Uterus (tissue), 2 donors: ENCODE results near the gene COL18A1.

Experiments
- POLR2A ChIP-seq, 2 donors: fragments of 450-650 bp; IDR thresholded peaks; one replicate each; pipeline ENCODE4 v1.6.1; 2016; ENCODE audit warnings: antibody characterized with exemption in 2 of 2, mild to moderate bottlenecking in 1 of 2, moderate library complexity in 1 of 2
- TF ChIP-seq, protein P1 (sequence below), 4 experiments: fragments of 200-600 bp in 2 of 4; fragments of 450-650 bp in 2 of 4; sonication (generic) in 2 of 4; IDR thresholded peaks; one replicate each; pipeline ENCODE4 v1.5.1; 2016 to 2019; ENCODE audit warnings: antibody characterized with exemption in 4 of 4, mild to moderate bottlenecking in 2 of 4, moderate library complexity in 1 of 4

DNA sequence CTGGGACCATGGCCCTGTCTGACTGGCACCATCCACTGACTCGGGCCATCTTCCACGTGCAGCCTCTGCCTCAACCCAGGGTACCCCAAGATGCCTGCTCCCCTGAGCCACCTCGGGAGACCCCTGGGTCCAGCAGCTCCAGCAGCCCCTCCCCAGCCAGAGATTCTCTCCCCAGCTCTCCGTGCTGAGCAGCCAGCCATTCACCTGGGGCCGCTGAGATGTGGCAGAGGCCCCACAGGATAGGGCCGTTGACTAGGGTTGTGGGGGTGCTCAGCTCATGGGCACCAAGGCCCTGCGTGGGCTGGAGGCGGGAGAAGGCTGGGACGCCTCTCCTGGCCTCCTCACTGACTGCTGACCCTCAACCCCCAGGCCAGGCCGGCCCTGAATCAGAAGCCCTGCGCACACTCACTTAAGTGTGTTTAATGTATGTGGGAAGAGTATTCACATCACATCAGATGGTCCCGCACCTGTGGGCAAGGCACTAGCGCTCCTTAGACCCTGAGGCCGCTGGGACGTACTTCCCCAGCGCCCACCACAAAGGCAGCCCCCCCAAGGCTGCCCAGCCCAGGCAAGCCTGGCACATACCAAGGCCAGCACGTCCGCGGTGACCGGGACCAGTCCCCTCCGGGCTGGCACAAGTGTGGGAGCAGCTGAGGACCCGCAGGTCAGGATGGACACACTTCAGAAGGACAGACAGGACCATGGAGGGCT, 109.5 kb downstream of the COL18A1 start:
- TF ChIP-seq, protein P1, sequence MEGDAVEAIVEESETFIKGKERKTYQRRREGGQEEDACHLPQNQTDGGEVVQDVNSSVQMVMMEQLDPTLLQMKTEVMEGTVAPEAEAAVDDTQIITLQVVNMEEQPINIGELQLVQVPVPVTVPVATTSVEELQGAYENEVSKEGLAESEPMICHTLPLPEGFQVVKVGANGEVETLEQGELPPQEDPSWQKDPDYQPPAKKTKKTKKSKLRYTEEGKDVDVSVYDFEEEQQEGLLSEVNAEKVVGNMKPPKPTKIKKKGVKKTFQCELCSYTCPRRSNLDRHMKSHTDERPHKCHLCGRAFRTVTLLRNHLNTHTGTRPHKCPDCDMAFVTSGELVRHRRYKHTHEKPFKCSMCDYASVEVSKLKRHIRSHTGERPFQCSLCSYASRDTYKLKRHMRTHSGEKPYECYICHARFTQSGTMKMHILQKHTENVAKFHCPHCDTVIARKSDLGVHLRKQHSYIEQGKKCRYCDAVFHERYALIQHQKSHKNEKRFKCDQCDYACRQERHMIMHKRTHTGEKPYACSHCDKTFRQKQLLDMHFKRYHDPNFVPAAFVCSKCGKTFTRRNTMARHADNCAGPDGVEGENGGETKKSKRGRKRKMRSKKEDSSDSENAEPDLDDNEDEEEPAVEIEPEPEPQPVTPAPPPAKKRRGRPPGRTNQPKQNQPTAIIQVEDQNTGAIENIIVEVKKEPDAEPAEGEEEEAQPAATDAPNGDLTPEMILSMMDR (IDR thresholded peaks at IDR 0.05), result no peak
- no peak for TF ChIP-seq POLR2A (IDR thresholded peaks at IDR 0.05)
